Measurements from ENCODE around the gene PBX3.

DNA sequence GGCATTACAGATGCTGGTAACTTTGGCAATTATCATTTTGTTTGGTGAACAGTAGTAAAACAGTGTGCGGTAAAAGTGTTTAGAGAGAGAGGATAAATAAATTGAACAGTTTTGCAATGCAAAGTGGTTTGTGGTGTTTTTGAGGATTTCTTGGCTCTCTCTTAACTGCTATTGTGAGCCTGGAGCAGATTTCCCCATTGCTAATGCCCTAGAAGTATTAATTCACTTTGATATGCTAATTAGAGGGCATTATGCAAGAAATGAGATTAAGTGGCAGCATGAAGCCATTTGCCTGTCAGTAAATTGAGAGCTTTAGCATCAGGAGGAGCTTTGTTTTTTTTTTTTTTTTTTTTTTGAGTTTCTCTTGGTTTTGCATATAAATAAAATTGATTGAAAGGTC lies 8.2 kb downstream of the PBX3 start:
- TF ChIP-seq, protein P1, sequence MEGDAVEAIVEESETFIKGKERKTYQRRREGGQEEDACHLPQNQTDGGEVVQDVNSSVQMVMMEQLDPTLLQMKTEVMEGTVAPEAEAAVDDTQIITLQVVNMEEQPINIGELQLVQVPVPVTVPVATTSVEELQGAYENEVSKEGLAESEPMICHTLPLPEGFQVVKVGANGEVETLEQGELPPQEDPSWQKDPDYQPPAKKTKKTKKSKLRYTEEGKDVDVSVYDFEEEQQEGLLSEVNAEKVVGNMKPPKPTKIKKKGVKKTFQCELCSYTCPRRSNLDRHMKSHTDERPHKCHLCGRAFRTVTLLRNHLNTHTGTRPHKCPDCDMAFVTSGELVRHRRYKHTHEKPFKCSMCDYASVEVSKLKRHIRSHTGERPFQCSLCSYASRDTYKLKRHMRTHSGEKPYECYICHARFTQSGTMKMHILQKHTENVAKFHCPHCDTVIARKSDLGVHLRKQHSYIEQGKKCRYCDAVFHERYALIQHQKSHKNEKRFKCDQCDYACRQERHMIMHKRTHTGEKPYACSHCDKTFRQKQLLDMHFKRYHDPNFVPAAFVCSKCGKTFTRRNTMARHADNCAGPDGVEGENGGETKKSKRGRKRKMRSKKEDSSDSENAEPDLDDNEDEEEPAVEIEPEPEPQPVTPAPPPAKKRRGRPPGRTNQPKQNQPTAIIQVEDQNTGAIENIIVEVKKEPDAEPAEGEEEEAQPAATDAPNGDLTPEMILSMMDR (IDR thresholded peaks at IDR 0.05) = no peak
- TF ChIP-seq POLR2A (IDR thresholded peaks at IDR 0.05) (no peak), POLR2AphosphoS5 (IDR thresholded peaks at IDR 0.05; ENCODE audit: insufficient read depth in 1 of 2, low read depth in 1 of 2) (no peak)
